Endometrial microvascular endothelial cells (primary cell): Measurements from ENCODE around the gene SIMC1. TPM values are rescaled to one million over a fixed set of nuclear protein-coding genes. Genes with fewer than 3 reads are reported as not detected.
"Not testable (repeated sequence)": the region's sequence is repeated elsewhere in the genome, so short reads cannot be mapped to it uniquely, and the experiment has no call there.

Experiments
- in situ Hi-C: cut with HindIII; loops from 2 replicates; pipeline ENCODE4 v1.10.0; 2017; ENCODE audit warnings: low sequenced_read_pairs, low pct_unique_long_range_greater_than_20kb; ENCODE audit errors: inconsistent ontology term
- total RNA-seq: library from RNA; depleted of rRNA; stranded (reverse); fragments of >200 nt; gene quantifications from one replicate; pipeline ENCODE4 v1.2.3, GENCODE V29; 2015; ENCODE audit errors: inconsistent ontology term

SIMC1 gene
- total RNA-seq, 1 donor from 2014 or later, result 6.1 TPM

GRCh38 chr5:176257871-176258505 lies 19.8 kb downstream of the SIMC1 start:
- in situ Hi-C loops, result not testable (repeated sequence)

- in situ Hi-C loops, result not testable (repeated sequence)
Measured at GRCh38 chr5:176260682-176261081, 22.5 kb downstream of the SIMC1 start.

GRCh38 chr5:176266448-176266847 lies 28.2 kb downstream of the SIMC1 start:
- in situ Hi-C loops, result not testable (repeated sequence)

GRCh38 chr5:176289018-176289417 lies 50.8 kb downstream of the SIMC1 start:
- in situ Hi-C loops, result not testable (repeated sequence)

- in situ Hi-C loops, result not testable (repeated sequence)
Measured at GRCh38 chr5:176290057-176290840, 52.0 kb downstream of the SIMC1 start.

- in situ Hi-C loops, result not testable (repeated sequence)
Measured at GRCh38 chr5:176305356-176305755, 67.1 kb downstream of the SIMC1 start.

- in situ Hi-C loops, result no loop called here
Measured at GRCh38 chr5:176317534-176318374, 79.5 kb downstream of the SIMC1 start.

- in situ Hi-C loops, result no loop called here
Measured at GRCh38 chr5:176319827-176320554, 81.8 kb downstream of the SIMC1 start.

- in situ Hi-C loops, result no loop called here
Measured at GRCh38 chr5:176320577-176320976, 82.4 kb downstream of the SIMC1 start.

GRCh38 chr5:176334031-176334770 lies 96.0 kb downstream of the SIMC1 start:
- in situ Hi-C loops, result no loop called here

GRCh38 chr5:176337913-176338312 lies 99.7 kb downstream of the SIMC1 start:
- in situ Hi-C loops, result no loop called here

- in situ Hi-C loops, result no loop called here
Measured at GRCh38 chr5:176339304-176339703, 101.1 kb downstream of the SIMC1 start.

GRCh38 chr5:176341325-176342157 lies 103.3 kb downstream of the SIMC1 start:
- in situ Hi-C loops, result no loop called here

GRCh38 chr5:176342158-176342483 lies 103.9 kb downstream of the SIMC1 start:
- in situ Hi-C loops, result no loop called here

- in situ Hi-C loops, result no loop called here
Measured at GRCh38 chr5:176342766-176343458, 104.7 kb downstream of the SIMC1 start.

GRCh38 chr5:176350416-176350815 lies 112.2 kb downstream of the SIMC1 start:
- in situ Hi-C loops, result no loop called here
